ENCODE data around the gene GIPC2.
"Not testable (repeated sequence)": the region's sequence is repeated elsewhere in the genome, so short reads cannot be mapped to it uniquely, and the experiment has no call there.

Gene GIPC2, protein sequence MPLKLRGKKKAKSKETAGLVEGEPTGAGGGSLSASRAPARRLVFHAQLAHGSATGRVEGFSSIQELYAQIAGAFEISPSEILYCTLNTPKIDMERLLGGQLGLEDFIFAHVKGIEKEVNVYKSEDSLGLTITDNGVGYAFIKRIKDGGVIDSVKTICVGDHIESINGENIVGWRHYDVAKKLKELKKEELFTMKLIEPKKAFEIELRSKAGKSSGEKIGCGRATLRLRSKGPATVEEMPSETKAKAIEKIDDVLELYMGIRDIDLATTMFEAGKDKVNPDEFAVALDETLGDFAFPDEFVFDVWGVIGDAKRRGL

DNA sequence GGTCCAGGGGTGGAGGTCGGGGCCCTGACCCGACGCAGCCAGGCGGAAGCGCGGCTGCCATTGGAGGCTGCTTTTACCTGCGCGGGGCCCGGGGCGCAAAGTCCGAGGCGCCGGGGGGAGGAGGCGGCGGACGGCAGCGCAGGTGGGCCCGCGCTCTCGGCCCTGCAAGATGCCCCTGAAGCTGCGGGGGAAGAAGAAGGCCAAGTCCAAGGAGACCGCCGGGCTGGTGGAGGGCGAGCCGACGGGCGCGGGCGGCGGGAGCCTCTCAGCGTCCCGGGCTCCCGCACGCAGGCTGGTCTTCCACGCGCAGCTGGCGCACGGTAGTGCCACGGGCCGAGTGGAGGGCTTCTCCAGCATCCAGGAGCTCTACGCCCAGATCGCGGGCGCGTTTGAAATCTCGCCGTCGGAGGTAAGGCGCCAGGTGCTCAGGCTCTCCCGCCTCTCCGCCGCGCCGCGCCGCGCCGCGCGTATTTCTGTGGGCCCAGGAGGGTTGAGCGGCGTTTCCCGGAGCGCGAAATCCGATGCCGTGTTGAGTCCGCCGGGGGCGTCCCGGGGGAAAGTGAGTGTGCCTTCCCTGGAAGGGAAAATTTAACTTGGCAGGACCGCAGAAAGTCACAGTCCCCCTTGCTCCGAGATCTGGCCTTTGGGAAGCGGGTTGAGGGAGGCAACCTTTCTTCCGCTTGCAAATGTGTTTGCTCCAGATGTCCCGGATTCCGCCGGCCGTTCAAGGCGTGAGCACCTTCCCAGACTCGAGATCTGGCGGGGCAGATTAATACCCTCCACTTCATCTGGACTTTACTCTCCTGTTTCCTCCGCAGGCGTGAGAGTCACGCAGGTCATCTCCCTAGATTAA, at the start of gene GIPC2:
TSS of gene GIPC2 (plus strand) at position 41 of the 853 bp plus-strand sequence. CDS start at position 170, 129 bp downstream.
- no peak for DNase-seq

GRCh38 chr1:77996734-77997133, 49.0 kb upstream of the GIPC2 start:
- no peak for DNase-seq

DNA sequence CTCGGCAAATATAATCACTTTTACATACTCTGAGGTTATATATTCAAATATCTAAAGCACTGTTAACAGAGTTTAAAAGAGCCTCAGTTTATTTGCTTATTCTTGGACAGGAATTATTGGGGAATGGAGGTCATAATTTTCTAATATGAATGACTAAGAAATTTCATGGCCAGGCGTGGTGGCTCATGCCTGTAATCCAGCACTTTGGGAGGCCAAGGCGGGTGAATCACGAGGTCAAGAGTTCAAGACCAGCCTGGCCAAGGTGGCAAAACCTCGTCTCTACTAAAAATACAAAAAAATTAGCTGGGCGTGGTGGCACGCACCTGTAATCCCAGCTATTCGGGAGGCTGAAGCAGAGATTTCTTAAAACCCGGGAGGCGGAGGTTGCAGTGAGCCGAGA, 45.2 kb upstream of the GIPC2 start:
- not testable (repeated sequence) for DNase-seq

- DNase-seq, result no peak
Observed at GRCh38 chr1:78003070-78003746, 42.6 kb upstream of the GIPC2 start.

DNA sequence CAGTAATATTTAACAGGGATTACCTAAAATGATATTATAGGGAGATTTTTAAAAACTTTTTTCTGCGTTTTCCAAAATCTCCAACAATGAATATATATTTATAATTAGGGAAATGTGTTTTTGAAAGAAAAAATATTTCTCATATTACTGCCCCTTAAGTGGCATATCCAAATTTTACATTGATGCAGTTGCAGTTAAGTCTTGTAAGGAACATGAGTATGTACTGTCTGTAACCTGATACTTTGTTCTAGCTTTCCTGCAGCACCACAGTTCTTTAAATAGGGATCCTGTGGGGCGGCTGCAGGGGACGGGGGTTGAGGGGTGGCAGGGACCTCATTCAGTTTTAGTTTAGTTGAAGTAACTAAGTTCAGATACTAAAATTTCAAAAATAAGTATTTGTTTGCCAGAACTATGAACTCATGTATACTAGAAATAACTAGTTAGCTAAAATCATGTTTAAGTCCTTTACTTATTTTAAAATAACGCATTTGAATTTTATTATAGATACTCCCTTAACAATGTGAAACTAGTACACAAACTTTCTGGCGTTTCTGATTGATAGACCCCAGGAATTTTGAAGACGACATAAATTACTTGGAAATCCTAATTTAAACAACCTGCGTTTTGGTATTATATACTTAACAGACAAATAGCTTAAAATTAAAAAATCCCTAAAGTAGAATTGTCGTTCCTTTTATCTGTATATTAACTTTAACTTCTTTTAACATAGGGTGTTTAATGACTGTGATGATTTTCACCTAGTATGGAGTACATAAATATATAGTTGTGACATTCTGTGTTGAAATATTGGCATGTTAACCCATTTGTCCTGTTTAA, 41.7 kb upstream of the GIPC2 start:
- no peak for DNase-seq

DNA sequence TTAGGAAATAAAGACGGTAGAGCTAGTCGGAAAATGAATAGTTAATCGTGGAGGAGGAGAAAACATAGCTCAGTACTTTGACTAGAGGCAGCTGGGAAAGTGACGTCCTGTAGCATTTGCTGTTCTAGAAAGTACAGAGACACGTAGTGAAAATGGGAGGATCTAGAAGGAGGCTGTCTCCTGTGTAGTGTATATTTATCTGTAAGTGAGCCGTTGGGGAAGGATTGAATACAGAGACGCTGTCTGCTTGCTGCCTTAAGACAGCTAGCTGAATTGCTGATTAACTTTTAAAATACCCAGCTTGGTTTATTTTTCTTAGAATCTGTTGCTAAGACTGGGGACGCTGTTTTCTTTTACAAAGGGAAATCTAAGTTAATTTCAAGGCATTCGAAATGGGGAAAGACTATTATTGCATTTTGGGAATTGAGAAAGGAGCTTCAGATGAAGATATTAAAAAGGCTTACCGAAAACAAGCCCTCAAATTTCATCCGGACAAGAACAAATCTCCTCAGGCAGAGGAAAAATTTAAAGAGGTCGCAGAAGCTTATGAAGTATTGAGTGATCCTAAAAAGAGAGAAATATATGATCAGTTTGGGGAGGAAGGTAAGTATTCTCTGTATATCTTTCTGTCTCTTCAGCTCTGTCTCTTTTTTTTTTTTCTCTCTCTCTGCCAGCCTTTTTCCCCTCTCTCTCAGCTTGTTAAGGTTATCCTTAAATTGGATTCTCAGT, 40.9 kb upstream of the GIPC2 start, which contains the start of gene DNAJB4:
TSS of gene DNAJB4 (plus strand) at position 221 of the 729 bp plus-strand sequence. CDS start at position 393, 172 bp downstream.
- no peak for DNase-seq

DNA sequence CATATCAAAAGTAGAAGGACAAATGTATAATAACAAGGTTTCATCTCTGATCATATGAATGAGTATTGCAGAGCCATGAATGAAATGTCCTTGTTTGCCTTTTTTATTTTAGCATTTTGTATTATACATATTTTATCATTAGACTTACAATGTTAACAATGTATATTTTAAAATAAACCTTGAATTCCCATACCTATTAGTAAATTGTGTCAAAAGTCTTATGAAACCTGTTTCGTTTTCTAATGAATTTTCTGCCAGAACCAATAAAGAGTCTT, 40.4 kb upstream of the GIPC2 start:
- DNase-seq, result no peak

- DNase-seq, result no peak
Observed at GRCh38 chr1:78005755-78006154, 40.0 kb upstream of the GIPC2 start.

DNA sequence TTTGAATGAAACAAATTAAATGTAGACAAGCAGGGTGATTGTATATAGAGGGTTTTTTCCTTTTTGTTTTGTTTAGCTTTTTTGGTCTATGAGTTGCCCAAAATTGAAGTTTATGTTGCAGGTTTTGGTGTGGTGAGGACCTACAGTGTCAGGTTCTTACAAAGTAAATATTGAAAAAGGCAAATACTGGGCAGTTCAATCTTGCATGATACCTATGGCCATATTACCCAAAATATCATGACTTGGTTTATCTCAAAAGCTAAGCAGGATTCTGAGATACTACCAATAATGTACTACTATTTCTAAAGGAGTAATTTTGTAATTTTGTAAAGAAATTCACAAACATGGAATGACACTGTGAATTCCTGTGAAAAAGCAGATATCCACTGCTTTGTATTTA, 39.2 kb upstream of the GIPC2 start:
- no peak for DNase-seq

- no peak for DNase-seq
Observed at GRCh38 chr1:78007677-78008341, 38.0 kb upstream of the GIPC2 start.

DNA sequence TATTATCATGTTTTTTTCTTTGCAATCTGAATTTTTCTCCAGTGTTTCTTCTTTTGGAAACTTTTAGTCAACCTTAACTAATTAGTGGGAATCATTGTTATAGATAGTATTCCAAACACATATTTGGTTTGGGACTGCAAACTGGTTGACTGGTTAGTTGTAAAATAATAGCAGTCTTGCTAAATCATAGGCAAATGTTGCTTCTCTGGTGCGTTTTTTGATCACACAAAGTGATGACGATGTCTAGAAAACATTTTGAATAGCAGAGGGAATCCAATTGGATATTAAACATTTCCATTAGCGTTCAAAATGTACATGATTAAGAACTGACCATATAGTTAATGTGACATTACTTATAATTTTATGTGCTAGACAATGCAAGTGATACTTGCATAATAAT, 36.5 kb upstream of the GIPC2 start:
- DNase-seq, result no peak

DNA sequence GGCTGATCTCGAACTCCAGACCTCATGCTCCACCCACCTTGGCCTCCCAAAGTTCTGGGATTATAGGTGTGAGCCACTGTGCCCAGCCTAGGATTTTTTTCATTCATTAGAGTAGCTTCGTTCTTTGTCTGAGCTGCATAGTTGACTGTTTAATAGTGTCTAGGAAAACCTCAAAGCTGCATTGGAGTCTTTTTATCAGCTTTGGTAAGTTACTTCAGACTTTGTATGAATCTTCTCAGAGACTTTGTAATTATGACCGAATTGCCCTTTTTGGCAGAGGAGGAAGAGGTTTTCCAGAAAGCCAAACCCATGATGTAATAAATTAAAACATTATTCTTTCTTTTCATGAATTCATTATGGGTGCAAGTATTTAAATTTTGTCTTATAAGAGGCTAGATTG, 35.9 kb upstream of the GIPC2 start:
- DNase-seq, result no peak

- no peak for DNase-seq
Observed at GRCh38 chr1:78011050-78011449, 34.7 kb upstream of the GIPC2 start.

DNA sequence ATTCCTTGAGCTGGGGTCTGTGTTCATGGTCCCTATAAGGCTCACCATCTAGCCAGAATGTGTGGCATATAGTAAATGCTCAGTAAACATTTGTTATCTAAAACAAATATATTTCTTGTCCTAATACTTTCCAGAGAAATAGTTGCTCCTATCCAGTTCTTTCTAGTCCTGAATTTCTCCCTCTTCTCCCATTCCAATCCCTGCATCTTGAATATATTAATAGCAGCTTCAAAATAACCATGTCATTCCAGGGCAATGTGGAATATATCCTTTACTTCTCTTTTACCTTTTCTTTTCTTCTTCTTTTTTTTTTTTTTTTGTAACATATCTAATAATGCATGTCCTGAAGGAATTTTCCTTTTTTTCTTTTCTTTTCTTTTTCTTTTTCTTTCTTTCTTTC, 30.6 kb upstream of the GIPC2 start:
- DNase-seq, result no peak

DNA sequence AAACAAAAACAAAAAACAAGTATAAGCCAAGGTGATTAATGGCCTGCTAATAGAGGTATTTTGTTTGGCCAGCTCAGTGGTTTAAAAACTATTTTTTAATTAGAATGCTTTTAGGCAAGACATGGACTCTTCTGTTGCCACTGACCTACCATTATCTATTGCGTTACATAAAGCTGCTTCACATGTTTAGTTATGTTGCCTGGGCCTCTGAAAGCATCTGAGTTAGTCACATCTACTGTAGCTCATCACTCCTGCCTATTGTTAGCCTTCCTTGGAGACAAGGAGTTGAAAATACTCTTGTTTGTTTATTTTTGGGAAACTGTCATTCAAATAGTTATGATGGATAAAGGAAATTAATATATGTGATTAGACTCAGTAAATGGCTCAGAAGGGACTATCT, 26.7 kb upstream of the GIPC2 start:
- no peak for DNase-seq

DNA sequence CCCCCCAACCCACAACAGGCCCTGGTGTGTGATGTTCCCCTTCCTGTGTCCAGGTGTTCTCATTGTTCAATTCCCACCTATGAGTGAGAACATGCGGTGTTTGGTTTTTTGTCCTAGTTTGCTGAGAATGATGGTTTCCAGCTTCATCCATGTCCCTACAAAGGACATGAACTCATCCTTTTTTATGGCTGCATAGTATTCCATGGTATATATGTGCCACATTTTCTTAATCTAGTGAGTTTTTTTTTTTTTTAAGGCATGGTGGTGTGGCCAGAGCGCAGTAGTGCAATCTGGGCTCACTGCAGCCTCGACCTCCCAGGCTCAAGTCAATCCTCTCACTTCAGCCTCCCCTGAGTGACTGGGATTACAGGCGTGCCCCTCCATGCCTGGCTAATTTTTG, 24.6 kb upstream of the GIPC2 start:
- not testable (repeated sequence) for DNase-seq

DNA sequence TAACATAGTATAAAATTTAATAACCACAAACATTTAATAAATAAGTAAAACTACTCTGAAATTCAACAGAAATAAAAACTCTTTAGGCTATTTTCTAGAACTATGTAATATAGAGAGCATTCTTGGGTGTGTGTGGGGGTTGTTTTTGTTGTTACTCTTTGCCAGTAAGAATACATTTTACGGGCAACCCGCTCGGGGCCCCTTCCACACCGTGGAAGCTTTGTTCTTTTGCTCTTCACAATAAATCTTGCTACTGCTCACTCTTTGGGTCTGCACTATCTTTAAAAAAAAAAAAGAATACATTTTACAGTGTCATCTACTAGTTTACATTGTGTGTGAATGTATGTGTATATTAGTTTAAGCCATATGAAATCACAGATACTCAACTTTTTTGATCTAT, 16.0 kb upstream of the GIPC2 start:
- no peak for DNase-seq

GRCh38 chr1:78032996-78033796, 12.6 kb upstream of the GIPC2 start:
- no peak for DNase-seq

GRCh38 chr1:78033797-78034172, 12.0 kb upstream of the GIPC2 start:
- no peak for DNase-seq

GRCh38 chr1:78035121-78035520, 10.6 kb upstream of the GIPC2 start:
- DNase-seq, result no peak

DNA sequence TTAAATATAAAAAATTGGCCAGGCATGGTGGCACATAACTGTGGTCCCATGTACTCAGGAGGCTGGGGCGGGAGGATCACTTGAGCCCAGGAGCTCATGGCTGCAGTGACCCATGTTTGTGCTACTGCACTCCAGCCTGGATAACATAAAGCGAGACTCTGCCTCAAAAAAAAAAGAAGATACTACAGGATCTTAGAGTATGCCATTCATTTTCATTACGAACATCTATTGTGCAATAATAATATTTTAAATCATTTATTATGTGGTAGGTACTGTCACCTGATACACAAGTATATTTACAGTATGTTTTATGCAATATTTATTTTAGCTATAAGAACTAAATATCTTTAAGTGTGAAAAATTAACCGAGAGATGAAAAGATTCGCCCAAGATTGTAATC, 9.3 kb upstream of the GIPC2 start:
- DNase-seq, result no peak
